K562 (cell line): ENCODE results near the gene TRNAU1AP. TPM values are rescaled to one million over a fixed set of nuclear protein-coding genes. Genes with fewer than 3 reads are reported as not detected.

Source experiments
- BMI1 ChIP-seq: fragments of 150-350 bp; IDR thresholded peaks from 2 replicates; pipeline ENCODE4 v1.6.1; 2014; ENCODE audit warnings: low read length
- CCNT2 ChIP-seq: IDR thresholded peaks from 2 replicates; pipeline ENCODE4 v1.6.1; 2011; ENCODE audit warnings: borderline replicate concordance, low read depth, mild to moderate bottlenecking, moderate library complexity, mixed read lengths, low read length; ENCODE audit not compliant: insufficient read length; ENCODE audit errors: extremely low read depth
- CREB5 ChIP-seq: fragments of 250-450 bp; sonication (Bioruptor Pico); IDR thresholded peaks from 2 replicates; pipeline ENCODE4 v1.5.0; 2020; ENCODE audit warnings: mild to moderate bottlenecking
- HNRNPL ChIP-seq: fragments of 200-400 bp; formaldehyde crosslinking; IDR thresholded peaks from 2 replicates; pipeline ENCODE4 v1.6.1; 2017; ENCODE audit warnings: low read depth, mild to moderate bottlenecking, low read length
- KAT2B ChIP-seq: IDR thresholded peaks from one replicate; pipeline ENCODE4 v1.6.1; 2012; ENCODE audit warnings: low read depth, mild to moderate bottlenecking, control low read depth, inconsistent platforms, low read length, moderate library complexity
- MCM7 ChIP-seq, 2 experiments: fragments of 450-650 bp; IDR thresholded peaks; 2 replicates each; pipeline ENCODE4 v1.6.1; 2016 to 2018
- MLX ChIP-seq, 2 experiments: fragments of 450-650 bp in 1 of 2; sonication (generic) in 1 of 2; formaldehyde crosslinking; conservative IDR thresholded peaks; 2 replicates each; pipeline versions ENCODE4 v1.4.0 to v1.8.1; 2020 to 2022; ENCODE audit warnings: mild to moderate bottlenecking in 1 of 2, missing genetic modification reagents in 1 of 2
- NCOA4 ChIP-seq: fragments of 450-650 bp; IDR thresholded peaks from 2 replicates; pipeline ENCODE4 v1.6.1; 2018; ENCODE audit warnings: mild to moderate bottlenecking; ENCODE audit not compliant: partially characterized antibody
- NELFE ChIP-seq: IDR thresholded peaks from 2 replicates; pipeline ENCODE4 v1.6.1; 2011; ENCODE audit warnings: mild to moderate bottlenecking; ENCODE audit not compliant: insufficient read depth, insufficient read length
- NR3C1 ChIP-seq: sonication (generic); formaldehyde crosslinking; IDR thresholded peaks from 2 replicates; pipeline ENCODE4 v1.8.1; 2022; ENCODE audit warnings: missing genetic modification reagents
- PATZ1 ChIP-seq: fragments of 250-450 bp; sonication (Bioruptor Pico); IDR thresholded peaks from 2 replicates; pipeline ENCODE4 v1.5.0; 2020; ENCODE audit warnings: mild to moderate bottlenecking, borderline replicate concordance
- PPARD ChIP-seq: fragments of 250-450 bp; sonication (Bioruptor Pico); IDR thresholded peaks from 2 replicates; pipeline ENCODE4 v1.8.0; 2022; ENCODE audit warnings: inconsistent platforms, mild to moderate bottlenecking, moderate library complexity
- SP2 ChIP-seq: IDR thresholded peaks from 2 replicates; pipeline ENCODE4 v1.6.1; 2011; ENCODE audit warnings: mild to moderate bottlenecking, low read depth, low read length, moderate library complexity; ENCODE audit not compliant: poor library complexity, severe bottlenecking; ENCODE audit errors: extremely low read depth
- TSC22D4 ChIP-seq: fragments of 450-650 bp; IDR thresholded peaks from 2 replicates; pipeline ENCODE4 v1.6.1; 2016; ENCODE audit warnings: missing genetic modification characterization, missing biosample characterization, control low read depth
- UBTF ChIP-seq, 2 experiments: IDR thresholded peaks; 2 replicates each; pipeline ENCODE4 v1.6.1; 2012; ENCODE audit warnings: improper control_type of control experiment in 2 of 2, low read depth in 2 of 2, low read length in 2 of 2, borderline replicate concordance in 1 of 2
- ZBTB12 ChIP-seq: fragments of 250-450 bp; sonication (Bioruptor Pico); IDR thresholded peaks from 2 replicates; pipeline ENCODE4 v1.4.0; 2020
- ZNF644 ChIP-seq: fragments of 200-800 bp; sonication (Bioruptor generic); IDR thresholded peaks from 2 replicates; pipeline ENCODE4 v1.6.1; 2016; ENCODE audit warnings: low read depth, missing genetic modification characterization, missing compliant biosample characterization
- polyA plus RNA-seq, 8 experiments: library from polyadenylated mRNA; depleted of rRNA in 4 of 8; stranded (reverse) in 5 of 8; unstranded in 3 of 8; fragments of >200 nt; fragmentation: Nextera tagmentation in 2 of 8; fragmentation: Illumina TruSeq in 1 of 8; extraction: Ambion mirVana in 2 of 8; extraction: Trizol in 1 of 8; gene quantifications; 2 replicates each; pipeline versions ENCODE4 v1.2.1 to v1.2.3, GENCODE V29; 2011 to 2014; ENCODE audit warnings: inconsistent platforms in 1 of 8, missing spikeins in 1 of 8
- total RNA-seq, 7 experiments: library from RNA; depleted of rRNA in 6 of 7; stranded (reverse); fragments of >200 nt in 6 of 7; fragmentation: Illumina TruSeq in 2 of 7; extraction: Trizol in 2 of 7; gene quantifications; 2 replicates each; pipeline versions ENCODE4 v1.2.1 to v1.2.3, GENCODE V29; 2011 to 2021; ENCODE audit warnings: low replicate concordance in 1 of 7

TRNAU1AP gene
- total and polyA plus RNA-seq, 9 of the 15 experiments (the other 6 are each of a cell fraction or from before 2014, with no cell fraction given) = 34.9 to 110 (median 46.3) TPM

- TF ChIP-seq PATZ1 (peak; percentile 70; the same call in 1 of the 2 replicates), TSC22D4 (tag) (no peak), CCNT2 (peak; percentile 95), SP2 (no peak), MCM7 (IDR thresholded peaks at IDR 0.05) (no peak), CREB5 (CRISPR knock-in tag) (no peak), KAT2B (no peak), MLX (CRISPR knock-in tag; conservative IDR thresholded peaks at IDR 0.05) (peak in 1 of 2 experiments; percentile 83; a peak in 2 of 4 replicates), BMI1 (no peak), HNRNPL (peak; percentile 95), ZNF644 (tag) (no peak), ZBTB12 (peak; percentile 71), NCOA4 (no peak), NR3C1 (peak; percentile 51; the same call in 1 of the 2 replicates), UBTF (IDR thresholded peaks at IDR 0.05; ENCODE audit: borderline replicate concordance in 1 of 2, low read depth in 2 of 2, low read length in 2 of 2) (no peak), NELFE (peak; percentile 99), PPARD (CRISPR knock-in tag) (no peak)
These were observed 28.8 kb downstream of the TRNAU1AP start (continued) for GRCh38 chr1:28581531-28582247.
